Hepatocyte (in vitro differentiated cells): ENCODE results near the gene NRN1L. TPM values are rescaled to one million over a fixed set of nuclear protein-coding genes. Genes with fewer than 3 reads are reported as not detected.

Experiments used
- DNase-seq: peaks from one replicate; pipeline ENCODE4 v3.0.0-alpha.2; 2016; ENCODE audit warnings: low spot score
- H2AFZ ChIP-seq: fragments of 200-600 bp; sonication (generic); 2 replicates; pipeline ENCODE4 v1.6.0; 2016; ENCODE audit warnings: antibody characterized with exemption, mild to moderate bottlenecking
- H3K27ac ChIP-seq: fragments of 200-600 bp; sonication (generic); 2 replicates; pipeline ENCODE4 v1.5.1; 2016; ENCODE audit warnings: mild to moderate bottlenecking
- H3K27me3 ChIP-seq: fragments of 200-600 bp; sonication (generic); 2 replicates; pipeline ENCODE4 v1.6.1; 2016
- H3K36me3 ChIP-seq: fragments of 200-600 bp; sonication (generic); replicated peaks from 2 replicates; pipeline ENCODE4 v1.5.1; 2016; ENCODE audit warnings: low read depth; ENCODE audit not compliant: insufficient read depth
- H3K4me1 ChIP-seq: fragments of 200-600 bp; sonication (generic); 2 replicates; pipeline ENCODE4 v1.5.1; 2016; ENCODE audit warnings: mild to moderate bottlenecking, moderate library complexity; ENCODE audit not compliant: insufficient read depth
- H3K4me2 ChIP-seq: fragments of 200-600 bp; sonication (generic); 2 replicates; pipeline ENCODE4 v1.6.0; 2016
- H3K4me3 ChIP-seq: fragments of 200-600 bp; sonication (generic); 2 replicates; pipeline ENCODE4 v1.5.1; 2016; ENCODE audit warnings: mild to moderate bottlenecking
- H3K79me2 ChIP-seq: fragments of 200-600 bp; sonication (generic); 2 replicates; pipeline ENCODE4 v1.6.0; 2017; ENCODE audit warnings: mild to moderate bottlenecking
- H3K9me2 ChIP-seq: fragments of 200-600 bp; sonication (generic); replicated peaks from 2 replicates; pipeline ENCODE4 v1.6.0; 2017; ENCODE audit warnings: mild to moderate bottlenecking; ENCODE audit not compliant: insufficient read depth
- H3K9me3 ChIP-seq: fragments of 200-600 bp; sonication (generic); 2 replicates; pipeline ENCODE4 v1.5.1; 2016; ENCODE audit warnings: low read depth, mild to moderate bottlenecking
- H4K20me1 ChIP-seq: fragments of 200-600 bp; sonication (generic); 2 replicates; pipeline ENCODE4 v1.6.0; 2016; ENCODE audit warnings: mild to moderate bottlenecking; ENCODE audit not compliant: insufficient read depth, poor library complexity, severe bottlenecking
- EZH2 ChIP-seq: fragments of 200-600 bp; sonication (generic); IDR thresholded peaks from 2 replicates; pipeline ENCODE4 v1.6.1; 2016; ENCODE audit warnings: antibody characterized with exemption, mild to moderate bottlenecking, borderline replicate concordance
- EZH2phosphoT487 ChIP-seq: fragments of 200-600 bp; sonication (generic); IDR thresholded peaks from one replicate; pipeline ENCODE4 v1.6.1; 2018; ENCODE audit warnings: antibody characterized with exemption, mild to moderate bottlenecking, low read depth, moderate library complexity; ENCODE audit not compliant: unreplicated experiment, severe bottlenecking
- WGBS: methylation state at CpG from one replicate; pipeline ENCODE4 v1.1.6; 2016; ENCODE audit warnings: low lambda C conversion rate; ENCODE audit errors: missing lambda C conversion rate; 5-methylcytosine and 5-hydroxymethylcytosine counted together
- polyA plus RNA-seq: library from polyadenylated mRNA; unstranded; fragments of >200 nt; fragmentation: Nextera tagmentation; extraction: Ambion mirVana; gene quantifications from 2 replicates; pipeline ENCODE4 v1.2.1, GENCODE V29; 2016
- total RNA-seq: library from RNA; depleted of rRNA; stranded (reverse); fragments of >200 nt; gene quantifications from 2 replicates; pipeline ENCODE4 v1.2.3, GENCODE V29; 2014
- TF ChIP-seq, protein P1 (sequence below): fragments of 200-600 bp; sonication (generic); IDR thresholded peaks from 2 replicates; pipeline ENCODE4 v1.5.1; 2016; ENCODE audit warnings: antibody characterized with exemption, mild to moderate bottlenecking; ENCODE audit not compliant: poor library complexity

Gene NRN1L
- total and polyA plus RNA-seq, 2 experiments from 2014 or later: 0.73 TPM; not detected in 1

DNA sequence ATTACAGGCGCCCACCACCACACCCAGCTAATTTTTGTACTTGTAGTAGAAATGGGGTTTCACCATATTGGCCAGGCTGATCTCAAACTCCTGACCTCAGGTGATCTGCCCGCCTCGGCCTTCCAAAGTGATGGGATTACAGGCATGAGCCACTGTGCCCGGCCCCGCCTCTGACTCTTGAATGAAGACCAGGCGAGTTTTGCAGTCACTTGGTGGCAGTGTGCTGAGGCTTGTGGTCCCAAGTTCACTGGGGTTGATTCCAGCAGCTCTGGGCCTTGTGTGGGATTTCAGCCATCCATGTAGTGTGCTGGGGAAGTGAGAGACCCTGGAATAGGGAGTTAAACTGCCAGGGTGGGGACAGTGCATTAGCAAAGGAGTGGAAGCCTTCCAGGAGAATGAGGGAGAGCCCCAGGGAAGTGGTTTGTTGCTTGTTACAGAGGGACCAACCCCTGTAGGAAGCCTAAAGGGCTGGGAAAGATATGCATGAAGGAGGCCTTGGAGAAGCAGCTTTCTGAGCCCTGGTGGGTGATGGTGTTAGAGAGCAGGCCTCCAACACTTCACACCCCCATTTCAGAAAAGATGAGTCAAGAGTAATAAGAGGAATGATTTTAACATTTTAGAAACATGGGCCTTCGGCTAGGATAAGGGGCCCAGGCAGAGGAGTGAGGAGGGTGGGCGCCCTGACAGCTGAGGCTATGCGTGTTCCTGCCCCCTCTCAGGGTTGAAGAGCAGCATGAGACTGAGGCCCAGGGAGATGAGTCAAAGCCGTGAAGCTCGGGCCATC lies 22.9 kb downstream of the NRN1L start:
- 89% methylated on average over 11 of the region's 11 CpGs for WGBS
- no peak overlapping the region for H3K27ac ChIP-seq
- H3K27me3 ChIP-seq: no peaks in the 10 kb centered on the region
- H3K4me3 ChIP-seq: no peak overlapping the region
- TF ChIP-seq EZH2: no peak
- TF ChIP-seq, protein P1, sequence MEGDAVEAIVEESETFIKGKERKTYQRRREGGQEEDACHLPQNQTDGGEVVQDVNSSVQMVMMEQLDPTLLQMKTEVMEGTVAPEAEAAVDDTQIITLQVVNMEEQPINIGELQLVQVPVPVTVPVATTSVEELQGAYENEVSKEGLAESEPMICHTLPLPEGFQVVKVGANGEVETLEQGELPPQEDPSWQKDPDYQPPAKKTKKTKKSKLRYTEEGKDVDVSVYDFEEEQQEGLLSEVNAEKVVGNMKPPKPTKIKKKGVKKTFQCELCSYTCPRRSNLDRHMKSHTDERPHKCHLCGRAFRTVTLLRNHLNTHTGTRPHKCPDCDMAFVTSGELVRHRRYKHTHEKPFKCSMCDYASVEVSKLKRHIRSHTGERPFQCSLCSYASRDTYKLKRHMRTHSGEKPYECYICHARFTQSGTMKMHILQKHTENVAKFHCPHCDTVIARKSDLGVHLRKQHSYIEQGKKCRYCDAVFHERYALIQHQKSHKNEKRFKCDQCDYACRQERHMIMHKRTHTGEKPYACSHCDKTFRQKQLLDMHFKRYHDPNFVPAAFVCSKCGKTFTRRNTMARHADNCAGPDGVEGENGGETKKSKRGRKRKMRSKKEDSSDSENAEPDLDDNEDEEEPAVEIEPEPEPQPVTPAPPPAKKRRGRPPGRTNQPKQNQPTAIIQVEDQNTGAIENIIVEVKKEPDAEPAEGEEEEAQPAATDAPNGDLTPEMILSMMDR: no peak
- TF ChIP-seq EZH2phosphoT487: no peak
- H2AFZ ChIP-seq: no peak overlapping the region
- DNase-seq: no peak
- H3K9me3 ChIP-seq: no peaks in the 10 kb centered on the region
- no peaks in the 10 kb centered on the region for H3K36me3 ChIP-seq
- H4K20me1 ChIP-seq: peaks cover 3% of the 10 kb centered on the region
- H3K4me1 ChIP-seq: no peaks in the 10 kb centered on the region
- H3K4me2 ChIP-seq: no peak overlapping the region
- peaks cover 55% of the 10 kb centered on the region for H3K79me2 ChIP-seq
- H3K9me2 ChIP-seq: no peaks in the 10 kb centered on the region

DNA sequence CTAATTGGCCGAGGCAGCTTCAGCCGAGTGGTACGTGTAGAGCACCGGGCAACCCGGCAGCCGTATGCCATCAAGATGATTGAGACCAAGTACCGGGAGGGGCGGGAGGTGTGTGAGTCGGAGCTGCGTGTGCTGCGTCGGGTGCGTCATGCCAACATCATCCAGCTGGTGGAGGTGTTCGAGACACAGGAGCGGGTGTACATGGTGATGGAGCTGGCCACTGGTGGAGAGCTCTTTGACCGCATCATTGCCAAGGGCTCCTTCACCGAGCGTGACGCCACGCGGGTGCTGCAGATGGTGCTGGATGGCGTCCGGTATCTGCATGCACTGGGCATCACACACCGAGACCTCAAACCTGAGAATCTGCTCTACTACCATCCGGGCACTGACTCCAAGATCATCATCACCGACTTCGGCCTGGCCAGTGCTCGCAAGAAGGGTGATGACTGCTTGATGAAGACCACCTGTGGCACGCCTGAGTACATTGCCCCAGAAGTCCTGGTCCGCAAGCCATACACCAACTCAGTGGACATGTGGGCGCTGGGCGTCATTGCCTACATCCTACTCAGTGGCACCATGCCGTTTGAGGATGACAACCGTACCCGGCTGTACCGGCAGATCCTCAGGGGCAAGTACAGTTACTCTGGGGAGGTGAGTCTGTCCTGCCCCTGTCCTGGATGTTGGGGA lies 24.5 kb downstream of the NRN1L start:
- no peaks in the 10 kb centered on the region for H3K4me1 ChIP-seq
- H3K4me3 ChIP-seq: no peak overlapping the region
- H3K9me2 ChIP-seq: no peaks in the 10 kb centered on the region
- H3K9me3 ChIP-seq: no peaks in the 10 kb centered on the region
- peaks cover 44% of the 10 kb centered on the region for H3K79me2 ChIP-seq
- H3K27me3 ChIP-seq: no peaks in the 10 kb centered on the region
- no peak overlapping the region for H3K27ac ChIP-seq
- TF ChIP-seq EZH2 (no peak), EZH2phosphoT487 (no peak)
- TF ChIP-seq, protein P1: no peak
- DNase-seq: no peak
- 98% methylated on average over 31 of the region's 36 CpGs for WGBS
- H3K4me2 ChIP-seq: no peak overlapping the region
- peaks cover 3% of the 10 kb centered on the region for H4K20me1 ChIP-seq
- no peaks in the 10 kb centered on the region for H3K36me3 ChIP-seq
- no peak overlapping the region for H2AFZ ChIP-seq

DNA sequence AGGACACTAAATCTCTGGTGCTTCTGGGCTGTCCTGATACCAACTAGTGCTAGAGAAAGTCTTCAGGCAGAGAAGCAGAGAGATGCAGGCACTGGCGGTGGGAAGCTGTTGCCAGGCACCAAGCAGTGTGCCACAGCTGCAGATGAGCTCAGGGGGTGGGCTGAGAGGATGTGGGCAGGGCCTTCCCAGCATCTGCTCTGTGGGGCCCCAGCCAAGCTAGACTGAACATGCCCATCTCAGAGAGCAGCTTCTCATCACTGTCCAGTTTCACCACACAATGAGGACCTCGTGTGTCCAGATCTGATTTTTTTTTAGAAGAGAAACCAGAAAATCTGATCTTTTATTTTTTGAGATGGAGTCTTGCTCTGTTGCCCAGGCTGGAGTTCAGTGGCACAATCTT lies 25.5 kb downstream of the NRN1L start:
- Histone ChIP-seq H4K20me1 (peaks cover 3% of the 10 kb centered on the region), H3K9me3 (no peaks in the 10 kb centered on the region), H3K9me2 (no peaks in the 10 kb centered on the region), H3K4me2 (no peak overlapping the region), H2AFZ (no peak overlapping the region), H3K79me2 (peaks cover 38% of the 10 kb centered on the region), H3K36me3 (no peaks in the 10 kb centered on the region), H3K27me3 (no peaks in the 10 kb centered on the region), H3K4me1 (no peaks in the 10 kb centered on the region), H3K4me3 (no peak overlapping the region), H3K27ac (no peak overlapping the region)
- DNase-seq: peak; percentile 54
- TF ChIP-seq, protein P1: no peak
- TF ChIP-seq EZH2 (no peak), EZH2phosphoT487 (no peak)
- WGBS: 91% methylated on average over 2 of the region's 2 CpGs
